WTC11 (cell line): ENCODE measurements around the gene SHROOM2. TPM values are rescaled to one million over a fixed set of nuclear protein-coding genes. Genes with fewer than 3 reads are reported as not detected.

ENCODE experiments used
- ATAC-seq: fragments of 200-7000 bp; cut with Tn5 transposase; 2 replicates; pipeline ENCODE4 v1.10.0; 2021; ENCODE audit warnings: mild to moderate bottlenecking, moderate library complexity
- CTCF ChIA-PET: fragments of 300-600 bp; sonication (Branson Sonifier 250); formaldehyde crosslinking; loops from one replicate; lab custom pipeline; 2021; ENCODE audit warnings: antibody characterized with exemption; lab: Charles Lee
- POLR2A ChIA-PET: fragments of 350-600 bp; sonication (Branson Sonifier 250); formaldehyde crosslinking; loops from one replicate; lab custom pipeline; 2021; ENCODE audit warnings: antibody characterized with exemption; lab: Charles Lee
- DNase-seq: peaks from one replicate; pipeline ENCODE4 v3.0.0; 2021; ENCODE audit warnings: low spot score
- H3K27ac Mint-ChIP-seq: 2 replicates; pipeline ENCODE4 v1.8.0; 2021; ENCODE audit warnings: mixed read lengths
- H3K27me3 Mint-ChIP-seq: 2 replicates; pipeline ENCODE4 v1.8.0; 2021; ENCODE audit warnings: low read depth, mild to moderate bottlenecking, moderate library complexity, mixed read lengths
- H3K36me3 Mint-ChIP-seq: 2 replicates; pipeline ENCODE4 v1.8.0; 2021; ENCODE audit warnings: mixed read lengths
- H3K4me1 Mint-ChIP-seq: 2 replicates; pipeline ENCODE4 v1.8.0; 2022; ENCODE audit warnings: mixed read lengths
- H3K4me3 Mint-ChIP-seq: 2 replicates; pipeline ENCODE4 v1.8.0; 2021; ENCODE audit warnings: mild to moderate bottlenecking, moderate library complexity, mixed read lengths
- H3K9me3 Mint-ChIP-seq: 2 replicates; pipeline ENCODE4 v1.8.0; 2021; ENCODE audit warnings: mixed read lengths
- ATF1 ChIP-seq: sonication (generic); formaldehyde crosslinking; IDR thresholded peaks from 2 replicates; pipeline ENCODE4 v1.8.1; 2023; ENCODE audit warnings: mild to moderate bottlenecking, moderate library complexity, missing genetic modification reagents
- CBFB ChIP-seq: sonication (generic); formaldehyde crosslinking; IDR thresholded peaks from 2 replicates; pipeline ENCODE4 v1.8.1; 2022; ENCODE audit warnings: mild to moderate bottlenecking, low read depth, missing genetic modification reagents
- E2F4 ChIP-seq: sonication (generic); formaldehyde crosslinking; IDR thresholded peaks from 2 replicates; pipeline ENCODE4 v1.8.1; 2022; ENCODE audit warnings: low read depth, mild to moderate bottlenecking, moderate library complexity, missing genetic modification reagents, borderline replicate concordance
- ELF4 ChIP-seq: sonication (generic); formaldehyde crosslinking; IDR thresholded peaks from 2 replicates; pipeline ENCODE4 v1.8.1; 2022; ENCODE audit warnings: low read depth, mild to moderate bottlenecking, moderate library complexity, missing genetic modification reagents
- EMX1 ChIP-seq: fragments of 250-450 bp; sonication (Bioruptor Pico); IDR thresholded peaks from 2 replicates; pipeline ENCODE4 v1.8.0; 2021; ENCODE audit warnings: mild to moderate bottlenecking
- ETV6 ChIP-seq: sonication (generic); formaldehyde crosslinking; IDR thresholded peaks from 2 replicates; pipeline ENCODE4 v1.8.1; 2022; ENCODE audit warnings: mild to moderate bottlenecking, missing genetic modification reagents
- MAX ChIP-seq: sonication (generic); formaldehyde crosslinking; IDR thresholded peaks from 2 replicates; pipeline ENCODE4 v1.8.0; 2022; ENCODE audit warnings: mild to moderate bottlenecking, missing genetic modification reagents
- RELA ChIP-seq: sonication (generic); formaldehyde crosslinking; IDR thresholded peaks from 2 replicates; pipeline ENCODE4 v1.8.1; 2022; ENCODE audit warnings: missing genetic modification reagents, mild to moderate bottlenecking, borderline replicate concordance
- RORB ChIP-seq: fragments of 250-450 bp; sonication (Bioruptor Pico); IDR thresholded peaks from 2 replicates; pipeline ENCODE4 v1.9.0; 2021; ENCODE audit warnings: mild to moderate bottlenecking
- SMAD3 ChIP-seq: sonication (generic); formaldehyde crosslinking; IDR thresholded peaks from 2 replicates; pipeline ENCODE4 v1.8.0; 2022; ENCODE audit warnings: missing genetic modification reagents, mild to moderate bottlenecking, borderline replicate concordance
- TEAD1 ChIP-seq: sonication (generic); formaldehyde crosslinking; IDR thresholded peaks from 2 replicates; pipeline ENCODE4 v1.8.0; 2022; ENCODE audit warnings: mild to moderate bottlenecking, missing genetic modification reagents
- ZBTB21 ChIP-seq: sonication (generic); formaldehyde crosslinking; IDR thresholded peaks from 2 replicates; pipeline ENCODE4 v1.8.1; 2023; ENCODE audit warnings: mild to moderate bottlenecking, missing genetic modification reagents, borderline replicate concordance
- ZMAT4 ChIP-seq: fragments of 250-450 bp; sonication (Bioruptor Pico); IDR thresholded peaks from 2 replicates; pipeline ENCODE4 v1.9.0; 2021; ENCODE audit warnings: mild to moderate bottlenecking
- ZNF138 ChIP-seq: sonication (generic); formaldehyde crosslinking; conservative IDR thresholded peaks from 2 replicates; pipeline ENCODE4 v1.8.1; 2022; ENCODE audit warnings: mild to moderate bottlenecking, moderate library complexity, missing genetic modification reagents
- ZNF671 ChIP-seq: fragments of 250-450 bp; sonication (Bioruptor Pico); IDR thresholded peaks from 2 replicates; pipeline ENCODE4 v1.8.0; 2021; ENCODE audit warnings: mild to moderate bottlenecking
- total RNA-seq: library from RNA; stranded (reverse); gene quantifications from 3 replicates; pipeline ENCODE4 v1.2.3, GENCODE V29; 2021
- TF ChIP-seq, protein P1 (sequence below): sonication (generic); formaldehyde crosslinking; IDR thresholded peaks from 2 replicates; pipeline ENCODE4 v1.8.1; 2023; ENCODE audit warnings: mild to moderate bottlenecking, missing genetic modification reagents, moderate library complexity
- TF ChIP-seq, protein P2 (sequence below): sonication (generic); formaldehyde crosslinking; IDR thresholded peaks from 2 replicates; pipeline ENCODE4 v1.8.1; 2022; ENCODE audit warnings: mild to moderate bottlenecking, moderate library complexity, missing genetic modification reagents
- TF ChIP-seq, protein P3 (sequence below): fragments of 250-450 bp; sonication (Bioruptor Pico); IDR thresholded peaks from 2 replicates; pipeline ENCODE4 v1.9.0; 2021; ENCODE audit warnings: moderate library complexity, mild to moderate bottlenecking, inconsistent platforms, borderline replicate concordance
- TF ChIP-seq, protein P4 (sequence below): fragments of 250-450 bp; sonication (Bioruptor Pico); IDR thresholded peaks from 2 replicates; pipeline ENCODE4 v2.1.2; 2022; ENCODE audit warnings: mild to moderate bottlenecking, moderate library complexity

The SHROOM2 gene
- total RNA-seq, 1 experiment from 2014 or later: 14.8 TPM

DNA sequence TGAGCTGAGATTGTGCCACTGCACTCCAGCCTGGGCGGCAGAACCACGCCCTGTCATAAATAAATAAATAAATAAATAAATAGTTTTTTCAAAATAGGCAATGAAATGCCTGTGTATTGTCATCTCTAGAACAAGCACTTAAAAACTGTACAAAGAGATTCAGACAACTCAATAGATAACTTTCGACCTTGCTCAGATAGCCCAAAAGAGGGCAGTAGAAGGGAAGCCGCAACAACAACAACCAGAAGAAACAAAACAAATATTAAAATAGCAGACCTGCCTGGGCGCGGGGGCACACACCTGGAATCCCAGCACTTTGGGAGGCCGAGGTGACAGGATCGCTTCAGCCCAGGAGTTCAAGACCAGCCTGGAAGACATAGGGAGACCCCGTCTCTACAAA is 171.5 kb downstream of the SHROOM2 start (continued):
- TF ChIP-seq, protein P1, sequence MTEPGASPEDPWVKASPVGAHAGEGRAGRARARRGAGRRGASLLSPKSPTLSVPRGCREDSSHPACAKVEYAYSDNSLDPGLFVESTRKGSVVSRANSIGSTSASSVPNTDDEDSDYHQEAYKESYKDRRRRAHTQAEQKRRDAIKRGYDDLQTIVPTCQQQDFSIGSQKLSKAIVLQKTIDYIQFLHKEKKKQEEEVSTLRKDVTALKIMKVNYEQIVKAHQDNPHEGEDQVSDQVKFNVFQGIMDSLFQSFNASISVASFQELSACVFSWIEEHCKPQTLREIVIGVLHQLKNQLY: no peak
- no peak for TF ChIP-seq CBFB

GRCh38 chrX:9958183-9958582 is 172.0 kb downstream of the SHROOM2 start:
- TF ChIP-seq E2F4 (no peak), ZNF671 (CRISPR knock-in tag) (no peak), EMX1 (CRISPR knock-in tag) (no peak), ELF4 (CRISPR knock-in tag) (no peak), ZBTB21 (no peak)
- TF ChIP-seq, protein P2, sequence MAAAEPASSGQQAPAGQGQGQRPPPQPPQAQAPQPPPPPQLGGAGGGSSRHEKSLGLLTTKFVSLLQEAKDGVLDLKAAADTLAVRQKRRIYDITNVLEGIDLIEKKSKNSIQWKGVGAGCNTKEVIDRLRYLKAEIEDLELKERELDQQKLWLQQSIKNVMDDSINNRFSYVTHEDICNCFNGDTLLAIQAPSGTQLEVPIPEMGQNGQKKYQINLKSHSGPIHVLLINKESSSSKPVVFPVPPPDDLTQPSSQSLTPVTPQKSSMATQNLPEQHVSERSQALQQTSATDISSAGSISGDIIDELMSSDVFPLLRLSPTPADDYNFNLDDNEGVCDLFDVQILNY (CRISPR knock-in tag): no peak
- TF ChIP-seq, protein P3, sequence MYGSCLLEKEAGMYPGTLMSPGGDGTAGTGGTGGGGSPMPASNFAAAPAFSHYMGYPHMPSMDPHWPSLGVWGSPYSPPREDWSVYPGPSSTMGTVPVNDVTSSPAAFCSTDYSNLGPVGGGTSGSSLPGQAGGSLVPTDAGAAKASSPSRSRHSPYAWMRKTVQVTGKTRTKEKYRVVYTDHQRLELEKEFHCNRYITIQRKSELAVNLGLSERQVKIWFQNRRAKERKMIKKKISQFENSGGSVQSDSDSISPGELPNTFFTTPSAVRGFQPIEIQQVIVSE (CRISPR knock-in tag): no peak
- ChIA-PET CTCF (no interaction called here), POLR2A (no interaction called here)
- no peaks in the 10 kb centered on the region for H3K4me1 Mint-ChIP-seq
- H3K4me3 Mint-ChIP-seq: no peak overlapping the region
- no peak for DNase-seq
- peaks cover 6% of the 10 kb centered on the region; the same call in 1 of the 2 replicates for H3K9me3 Mint-ChIP-seq
- H3K27me3 Mint-ChIP-seq: no peaks in the 10 kb centered on the region
- no peak overlapping the region for H3K27ac Mint-ChIP-seq
- H3K36me3 Mint-ChIP-seq: peaks cover 6% of the 10 kb centered on the region
- ATAC-seq: no peak

GRCh38 chrX:9961750-9962149 is 175.5 kb downstream of the SHROOM2 start:
- H3K36me3 Mint-ChIP-seq: no peaks in the 10 kb centered on the region
- H3K27me3 Mint-ChIP-seq: no peaks in the 10 kb centered on the region; the same call in 1 of the 2 replicates
- ATAC-seq (no peak), DNase-seq (no peak)
- no peak overlapping the region for H3K27ac Mint-ChIP-seq
- CTCF ChIA-PET: interaction anchor here (0.6 kb wide), 1 partner anchor 261 kb away, joined by 3 read pairs; no protein-coding TSS in a partner anchor
- POLR2A ChIA-PET: no interaction called here
- no peaks in the 10 kb centered on the region for H3K4me1 Mint-ChIP-seq
- H3K4me3 Mint-ChIP-seq: no peak overlapping the region
- no peaks in the 10 kb centered on the region for H3K9me3 Mint-ChIP-seq
- TF ChIP-seq RELA: no peak
- no peak for TF ChIP-seq ZNF138 (CRISPR knock-in tag)
- TF ChIP-seq, all 79 proteins: peak for 0

DNA sequence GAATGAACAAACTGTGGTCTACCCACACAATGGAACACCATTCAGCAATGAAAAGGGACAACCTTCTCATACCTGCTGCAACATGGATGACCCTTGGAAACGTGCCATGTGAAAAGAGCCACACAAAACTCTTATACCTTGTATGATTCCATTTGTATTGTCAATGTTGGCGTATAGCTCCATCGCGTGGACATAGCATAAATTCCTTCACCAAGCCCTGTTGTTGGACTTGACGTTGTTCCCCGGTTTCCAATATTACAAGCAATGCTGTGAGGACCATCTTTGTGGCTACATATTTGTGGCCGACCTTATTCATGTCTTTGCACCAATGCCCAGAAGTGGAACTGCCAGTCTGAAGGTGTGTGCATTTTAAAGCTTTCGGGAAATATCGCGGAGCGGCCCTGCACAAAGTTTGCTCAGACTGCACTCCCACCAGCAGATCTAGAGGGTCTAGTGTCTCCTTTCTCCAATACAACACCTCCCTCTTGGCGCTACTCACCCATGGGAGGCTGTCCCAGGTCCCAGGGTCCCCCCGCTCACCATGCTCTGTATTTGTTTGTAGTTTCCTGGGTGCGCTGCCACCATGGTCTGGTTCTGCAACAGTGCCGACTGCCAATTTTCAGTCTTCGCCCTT is 180.7 kb downstream of the SHROOM2 start, which contains the start of gene CLDN34:
CLDN34 (plus strand) TSS at position 584 of the 634 bp plus-strand sequence; CDS start at position 584, 0 bp downstream.
- Mint-ChIP-seq H3K4me1 (no peaks in the 10 kb centered on the region), H3K27ac (no peak within 1 kb of the TSS), H3K9me3 (no peaks in the 10 kb centered on the region), H3K36me3 (no peaks in the 10 kb centered on the region), H3K27me3 (no peaks in the 10 kb centered on the region; the same call in 1 of the 2 replicates), H3K4me3 (no peak within 1 kb of the TSS)
- ATAC-seq (no peak), DNase-seq (no peak)
- ChIA-PET POLR2A (no interaction called here), CTCF (no interaction called here)
- TF ChIP-seq, protein P4, sequence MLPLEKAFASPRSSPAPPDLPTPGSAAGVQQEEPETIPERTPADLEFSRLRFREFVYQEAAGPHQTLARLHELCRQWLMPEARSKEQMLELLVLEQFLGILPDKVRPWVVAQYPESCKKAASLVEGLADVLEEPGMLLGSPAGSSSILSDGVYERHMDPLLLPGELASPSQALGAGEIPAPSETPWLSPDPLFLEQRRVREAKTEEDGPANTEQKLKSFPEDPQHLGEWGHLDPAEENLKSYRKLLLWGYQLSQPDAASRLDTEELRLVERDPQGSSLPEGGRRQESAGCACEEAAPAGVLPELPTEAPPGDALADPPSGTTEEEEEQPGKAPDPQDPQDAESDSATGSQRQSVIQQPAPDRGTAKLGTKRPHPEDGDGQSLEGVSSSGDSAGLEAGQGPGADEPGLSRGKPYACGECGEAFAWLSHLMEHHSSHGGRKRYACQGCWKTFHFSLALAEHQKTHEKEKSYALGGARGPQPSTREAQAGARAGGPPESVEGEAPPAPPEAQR (CRISPR knock-in tag): no peak
- TF ChIP-seq TEAD1 (CRISPR knock-in tag) (no peak), ETV6 (CRISPR knock-in tag) (no peak), ATF1 (CRISPR knock-in tag) (no peak), SMAD3 (CRISPR knock-in tag) (no peak), MAX (no peak), ZMAT4 (CRISPR knock-in tag) (no peak), RORB (CRISPR knock-in tag) (no peak)
- TF ChIP-seq, protein P1: no peak
